NCI-H748 treated with DMSO at 0.1 percent for 48 hours (cell line): ENCODE results near the gene CFAP97.
A peak's percentile ranks its signal among the peaks of the same experiment; 100 is the strongest.
"Not testable (repeated sequence)": the region's sequence is repeated elsewhere in the genome, so short reads cannot be mapped to it uniquely, and the experiment has no call there.

ENCODE experiments used
- DNase-seq: peaks from one replicate; lab custom pipeline; 2025; lab: John Stamatoyannopoulos, UW

The CFAP97 gene

GRCh38 chr4:185201977-185202962 lies 1.5 kb downstream of the CFAP97 start:
- no peak for DNase-seq

- DNase-seq: not testable (repeated sequence)
Measured at GRCh38 chr4:185198189-185198588, 5.6 kb downstream of the CFAP97 start.

- no peak for DNase-seq
Measured at GRCh38 chr4:185196437-185196836, 7.4 kb downstream of the CFAP97 start.

GRCh38 chr4:185194924-185195888 lies 8.6 kb downstream of the CFAP97 start:
- DNase-seq: no peak

- no peak for DNase-seq
Measured at GRCh38 chr4:185192059-185192458, 11.7 kb downstream of the CFAP97 start.

GRCh38 chr4:185190306-185190856 lies 13.4 kb downstream of the CFAP97 start:
- no peak for DNase-seq

- no peak for DNase-seq
Measured at GRCh38 chr4:185189606-185190305, 14.0 kb downstream of the CFAP97 start.

GRCh38 chr4:185186769-185187168 lies 17.0 kb downstream of the CFAP97 start:
- DNase-seq: no peak

- peak; percentile 71 for DNase-seq
Measured at GRCh38 chr4:185183622-185184281, 20.0 kb downstream of the CFAP97 start.

- no peak for DNase-seq
Measured at GRCh38 chr4:185182239-185182638, 21.6 kb downstream of the CFAP97 start.

GRCh38 chr4:185179488-185179887 lies 24.3 kb downstream of the CFAP97 start:
- no peak for DNase-seq

GRCh38 chr4:185171373-185172071 lies 32.3 kb downstream of the CFAP97 start:
- no peak for DNase-seq

- no peak for DNase-seq
Measured at GRCh38 chr4:185167234-185167633, 36.6 kb downstream of the CFAP97 start.

- DNase-seq: no peak
Measured at GRCh38 chr4:185165605-185166063, 38.2 kb downstream of the CFAP97 start.

GRCh38 chr4:185151296-185151695 lies 52.5 kb downstream of the CFAP97 start:
- DNase-seq: no peak

GRCh38 chr4:185149392-185149791 lies 54.4 kb downstream of the CFAP97 start:
- no peak for DNase-seq

GRCh38 chr4:185145572-185145971 lies 58.2 kb downstream of the CFAP97 start:
- no peak for DNase-seq

- DNase-seq: no peak
Measured at GRCh38 chr4:185144601-185145240, 59.1 kb downstream of the CFAP97 start.

GRCh38 chr4:185143601-185143969 lies 60.2 kb downstream of the CFAP97 start:
- DNase-seq: peak; percentile 9
